ENCODE data around the gene RNU2-1.
"Not testable (repeated sequence)": the region's sequence is repeated elsewhere in the genome, so short reads cannot be mapped to it uniquely, and the experiment has no call there.

RNU2-1 gene

GRCh38 chr17:43233877-43234276 lies at the start of gene RNU2-1:
RNU2-1 (minus strand) TSS chr17:43233977.
- in situ Hi-C loops (cut with MboI; ENCODE audit: low sequenced_read_pairs) = not testable (repeated sequence)

- in situ Hi-C loops (cut with MboI; ENCODE audit: low sequenced_read_pairs) = not testable (repeated sequence)
Measured at GRCh38 chr17:43272914-43273313, 39.1 kb upstream of the RNU2-1 start.

- in situ Hi-C loops (cut with MboI; ENCODE audit: low sequenced_read_pairs) = not testable (repeated sequence)
Measured at GRCh38 chr17:43272483-43272882, 38.7 kb upstream of the RNU2-1 start.

GRCh38 chr17:43270552-43271504 lies 37.1 kb upstream of the RNU2-1 start:
- in situ Hi-C loops (cut with MboI; ENCODE audit: low sequenced_read_pairs) = not testable (repeated sequence)

- in situ Hi-C loops (cut with MboI; ENCODE audit: low sequenced_read_pairs) = not testable (repeated sequence)
Measured at GRCh38 chr17:43246456-43246855, 12.7 kb upstream of the RNU2-1 start.

GRCh38 chr17:43240596-43241352 lies 7.0 kb upstream of the RNU2-1 start:
- in situ Hi-C loops (cut with MboI; ENCODE audit: low sequenced_read_pairs) = not testable (repeated sequence)

GRCh38 chr17:43239597-43239996 lies 5.8 kb upstream of the RNU2-1 start:
- in situ Hi-C loops (cut with MboI; ENCODE audit: low sequenced_read_pairs) = not testable (repeated sequence)

DNA sequence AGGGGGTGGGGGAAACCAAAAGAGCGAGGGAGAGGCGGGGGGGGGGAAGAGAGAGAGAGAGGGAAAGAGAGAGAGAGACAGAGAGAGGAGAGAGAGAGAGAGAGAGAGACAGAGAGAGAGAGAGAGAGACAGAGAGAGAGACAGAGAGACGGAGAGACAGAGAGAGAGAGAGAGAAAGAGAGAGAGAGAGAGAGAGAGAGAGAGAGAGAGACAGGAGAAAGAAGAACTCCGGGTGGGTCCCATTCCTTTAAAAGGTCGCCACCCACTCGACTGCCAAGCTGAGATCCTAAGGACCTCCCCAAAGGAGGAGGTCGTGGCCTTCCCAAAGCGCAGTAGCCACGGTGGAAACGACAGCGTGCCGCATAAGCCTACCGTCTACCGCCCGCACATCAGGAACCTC lies 514 bp downstream of the RNU2-1 start:
- in situ Hi-C loops (cut with MboI; ENCODE audit: low sequenced_read_pairs) = not testable (repeated sequence)

DNA sequence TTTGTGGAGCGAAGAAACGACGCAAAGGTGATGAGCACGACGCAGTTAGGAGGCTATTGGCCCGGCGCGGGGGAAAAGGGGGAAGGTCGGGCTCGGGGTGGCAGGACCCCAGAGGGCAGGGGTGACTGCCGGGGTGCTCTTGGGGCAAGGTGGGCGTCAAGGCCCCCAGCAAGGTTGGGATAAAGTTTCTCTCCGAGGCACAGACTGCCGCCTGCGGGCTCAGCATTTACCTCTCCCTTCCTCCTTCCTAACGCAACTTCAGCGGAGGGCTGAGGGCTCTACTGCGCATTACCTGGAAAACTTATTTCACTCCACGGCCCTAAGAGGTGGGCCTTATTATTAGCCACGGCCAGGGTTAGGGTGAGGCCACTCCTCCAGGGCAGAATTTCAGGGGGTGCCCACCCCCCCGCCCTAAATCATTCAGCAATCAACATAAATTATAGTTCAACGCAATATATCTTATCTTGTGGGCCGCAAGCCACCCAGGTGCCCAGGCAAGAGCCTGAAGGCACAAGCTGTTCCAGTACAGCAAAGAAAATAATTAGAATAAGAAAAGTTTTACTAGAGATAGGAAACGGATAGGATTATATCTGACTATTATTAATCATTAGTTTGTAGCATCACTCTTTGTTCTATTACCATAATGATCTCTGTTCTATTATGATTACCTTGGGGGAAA lies 1.6 kb downstream of the RNU2-1 start:
- in situ Hi-C loops (cut with MboI; ENCODE audit: low sequenced_read_pairs) = not testable (repeated sequence)

- in situ Hi-C loops (cut with MboI; ENCODE audit: low sequenced_read_pairs) = not testable (repeated sequence)
Measured at GRCh38 chr17:43231205-43232020, 2.4 kb downstream of the RNU2-1 start.

DNA sequence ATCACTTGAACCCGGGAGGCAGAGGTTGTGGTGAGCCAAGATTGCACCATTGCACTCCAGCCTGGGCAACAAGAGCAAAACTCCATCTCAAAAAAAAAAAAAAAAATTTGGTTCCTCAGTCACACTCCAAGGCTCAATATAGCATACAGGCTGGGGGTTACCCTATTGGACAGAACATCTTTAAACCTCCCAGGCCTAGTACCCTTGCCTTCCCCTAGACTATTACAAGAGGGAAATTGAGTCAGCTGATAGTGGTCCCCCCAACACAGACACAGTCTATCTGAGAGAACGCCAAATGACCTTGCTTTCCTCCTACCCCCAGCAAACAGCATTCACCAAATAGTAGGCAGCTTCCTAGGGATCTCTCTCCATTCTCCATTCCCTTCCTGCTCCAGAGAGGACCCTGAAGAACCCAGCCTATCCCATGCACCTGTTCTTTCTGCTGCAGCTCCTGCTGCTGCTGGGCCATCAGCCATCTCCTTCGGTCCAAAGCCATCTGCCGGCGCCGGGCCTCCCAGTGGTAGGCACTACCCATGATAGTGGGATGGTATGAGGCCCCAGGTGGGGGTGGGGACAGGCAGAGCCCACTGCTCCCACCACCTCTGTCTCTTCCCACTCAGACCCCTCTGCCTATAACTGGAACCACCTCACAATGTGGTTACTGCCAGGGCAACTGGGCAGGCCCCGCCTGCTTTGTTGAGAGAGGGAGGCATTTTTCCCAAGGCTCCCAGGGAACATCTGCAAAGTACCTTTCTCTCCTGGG lies 5.6 kb downstream of the RNU2-1 start, which contains the start of gene CCDC200:
CCDC200 (minus strand) TSS at position 604 of the 763 bp plus-strand sequence; CDS start at position 535, 69 bp downstream.
- in situ Hi-C loops (cut with MboI; ENCODE audit: low sequenced_read_pairs) = not testable (repeated sequence)

- in situ Hi-C loops (cut with MboI; ENCODE audit: low sequenced_read_pairs) = no loop called here
Measured at GRCh38 chr17:43226393-43226792, 7.4 kb downstream of the RNU2-1 start.

- in situ Hi-C loops (cut with MboI; ENCODE audit: low sequenced_read_pairs) = no loop called here
Measured at GRCh38 chr17:43224146-43224705, 9.6 kb downstream of the RNU2-1 start.

DNA sequence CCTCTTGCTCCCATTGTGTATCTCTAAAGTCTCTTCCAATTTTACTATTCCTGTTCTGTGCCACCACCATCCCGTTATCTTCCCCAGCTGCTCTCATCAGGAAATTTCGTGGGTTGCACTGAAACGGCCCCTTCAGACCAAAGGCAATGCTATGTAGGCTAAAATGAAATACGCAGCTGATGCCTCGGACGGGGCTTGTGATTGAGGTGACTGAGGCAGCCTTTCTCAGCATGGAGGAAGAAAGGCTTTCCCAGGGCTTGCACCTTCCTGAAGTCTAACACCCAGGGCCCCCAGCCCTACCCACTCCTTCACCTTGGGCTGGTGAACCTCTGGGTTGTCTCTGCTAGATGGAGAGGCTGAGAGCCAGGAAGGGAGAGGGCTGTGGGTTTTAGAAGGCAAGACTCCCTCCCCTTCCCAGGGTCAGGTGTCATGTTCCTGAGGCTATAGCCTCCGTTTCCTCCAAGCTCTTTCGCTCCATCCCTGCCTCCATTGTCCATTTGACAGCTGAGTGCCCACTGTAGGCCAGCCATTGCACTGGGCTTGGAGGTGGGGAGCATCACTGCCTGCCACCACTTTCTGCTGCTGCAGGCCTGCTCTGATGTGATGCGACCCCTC lies 13.2 kb downstream of the RNU2-1 start:
- in situ Hi-C loops (cut with MboI; ENCODE audit: low sequenced_read_pairs) = no loop called here

DNA sequence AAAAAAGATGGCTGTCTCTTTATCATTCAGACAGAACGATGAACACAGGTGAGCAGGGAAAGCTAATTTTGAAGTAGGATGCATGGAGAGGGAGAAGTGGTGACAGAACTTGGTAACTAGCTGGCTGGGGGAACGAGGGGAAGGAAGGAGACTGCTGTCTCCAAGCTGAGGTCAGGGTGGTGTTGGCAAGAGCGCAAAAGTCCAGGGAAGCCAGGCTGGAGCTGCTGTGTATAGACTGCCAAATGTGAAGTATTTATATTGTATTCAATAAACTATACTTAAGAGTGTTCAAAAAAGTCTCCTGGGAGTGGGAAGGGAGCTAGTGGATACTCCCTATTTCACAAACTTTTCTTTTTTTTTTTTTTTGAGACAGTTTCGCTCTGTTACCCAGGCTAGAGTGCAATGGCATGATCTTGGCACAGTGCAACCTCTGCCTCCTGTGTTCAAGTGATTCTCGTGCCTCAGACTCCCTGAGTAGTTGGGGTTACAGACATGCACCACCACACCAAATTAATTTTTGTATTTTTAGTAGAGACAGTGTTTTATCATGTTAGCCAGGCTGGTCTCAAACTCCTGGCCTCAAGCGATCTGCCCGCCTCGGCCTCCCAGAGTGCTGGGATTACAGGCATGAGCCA lies 13.9 kb downstream of the RNU2-1 start:
- in situ Hi-C loops (cut with MboI; ENCODE audit: low sequenced_read_pairs) = no loop called here

- in situ Hi-C loops (cut with MboI; ENCODE audit: low sequenced_read_pairs) = no loop called here
Measured at GRCh38 chr17:43219001-43219400, 14.8 kb downstream of the RNU2-1 start.

- in situ Hi-C loops (cut with MboI; ENCODE audit: low sequenced_read_pairs) = no loop called here
Measured at GRCh38 chr17:43217614-43218087, 16.1 kb downstream of the RNU2-1 start.
